ENCODE results near the gene NSMF.
"Not testable (repeated sequence)": the region's sequence is repeated elsewhere in the genome, so short reads cannot be mapped to it uniquely, and the experiment has no call there.

Gene NSMF

DNA sequence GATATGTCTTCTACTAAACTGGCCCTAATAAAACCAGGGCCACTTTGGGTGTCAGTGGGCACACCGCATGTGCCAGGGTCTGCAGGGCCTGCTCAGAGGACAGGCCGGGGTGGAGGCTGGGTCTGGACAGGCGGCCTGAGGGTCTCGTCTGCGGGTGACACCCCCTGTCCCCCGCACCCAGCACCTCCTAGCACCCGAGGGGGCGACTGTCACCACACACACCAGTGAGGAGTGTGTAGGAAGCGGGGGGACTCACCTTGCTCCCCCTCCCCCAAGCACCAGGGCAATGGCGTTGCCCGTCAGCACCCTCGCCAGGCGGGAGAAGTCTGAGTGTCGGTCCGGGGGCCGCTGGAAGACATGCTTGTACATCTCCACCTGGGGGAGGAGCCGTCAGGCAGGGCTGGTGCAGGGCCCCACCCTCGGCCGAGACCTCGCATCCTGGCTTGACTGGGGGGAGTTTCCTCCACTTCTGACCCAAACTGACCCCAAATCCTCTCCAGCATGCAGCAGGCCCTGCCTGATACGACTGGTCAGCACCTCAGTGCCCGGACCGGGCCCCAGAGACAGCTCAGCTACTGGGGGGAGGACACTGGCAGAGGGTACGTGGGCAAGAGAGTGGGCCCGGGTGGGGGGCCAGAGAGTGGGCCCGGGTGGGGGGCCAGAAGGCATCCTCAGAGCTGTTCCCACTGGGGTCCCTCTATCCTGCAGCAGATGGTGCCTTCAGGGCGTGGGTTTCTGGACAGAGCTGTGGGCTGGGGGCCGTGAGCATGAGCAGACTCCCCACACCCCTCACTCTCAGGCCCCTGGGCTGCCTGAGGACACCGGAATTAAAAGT is 18.9 kb upstream of the NSMF start:
- no peak for DNase-seq (ENCODE audit: low read depth)

DNA sequence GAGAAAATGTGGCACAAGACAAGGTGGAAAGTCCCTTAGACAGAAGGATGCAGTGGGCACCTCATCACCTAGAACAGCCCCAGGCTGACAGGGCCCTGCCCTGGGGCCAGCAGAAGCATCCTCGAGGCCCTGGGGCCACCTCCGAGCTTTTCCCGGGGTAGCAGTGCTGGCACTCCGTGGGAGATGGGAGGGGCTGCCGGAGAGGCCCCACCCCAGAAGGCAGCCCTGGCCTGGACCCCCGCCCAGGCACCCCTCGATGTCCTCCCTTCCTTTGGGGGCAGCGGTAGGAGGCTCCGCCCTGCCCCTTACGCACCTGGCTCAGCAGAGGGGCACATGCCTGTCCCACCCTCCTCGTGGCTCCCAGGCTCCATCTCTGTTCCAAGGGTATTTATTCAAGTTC is 17.7 kb upstream of the NSMF start:
- no peak for DNase-seq (ENCODE audit: low read depth)

DNA sequence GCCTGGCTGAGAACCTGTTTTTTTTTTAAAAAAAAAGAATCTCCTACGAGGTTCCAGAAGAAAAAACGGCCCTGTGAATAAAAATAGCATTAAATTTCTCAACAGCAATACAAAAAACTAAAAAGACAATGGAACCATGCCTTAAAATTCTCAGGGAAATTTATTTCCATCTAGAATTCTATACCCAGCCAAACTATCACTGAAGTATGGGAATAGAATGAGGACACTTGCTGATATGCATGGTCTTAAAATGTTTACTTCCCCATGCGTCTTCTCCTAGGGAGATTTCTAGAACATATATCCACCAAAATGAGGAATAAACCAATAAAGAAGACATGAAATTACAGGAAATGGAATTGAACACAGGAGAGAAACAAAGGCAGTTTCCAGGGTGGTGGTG is 16.5 kb upstream of the NSMF start:
- DNase-seq (ENCODE audit: low read depth): no peak

DNA sequence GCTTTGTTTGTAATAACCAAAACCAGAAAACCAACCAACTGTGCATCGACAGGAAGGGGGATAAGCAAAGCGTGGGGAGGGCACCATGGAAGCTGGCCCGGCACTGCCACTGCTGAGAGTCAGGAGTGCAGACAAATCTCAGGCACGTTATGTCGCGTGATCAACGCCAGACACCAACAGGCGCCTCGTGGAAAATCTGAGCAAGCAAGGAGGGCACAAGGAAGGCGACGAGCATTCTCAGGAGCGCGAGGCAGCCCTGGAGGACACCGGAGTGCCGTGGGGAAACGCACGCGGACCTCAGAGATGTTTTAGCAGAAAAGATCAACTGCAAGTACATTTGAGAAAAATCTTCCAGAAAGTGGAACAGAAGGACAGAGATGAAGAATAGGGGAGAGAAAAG is 15.1 kb upstream of the NSMF start:
- no peak for DNase-seq (ENCODE audit: low read depth)

DNA sequence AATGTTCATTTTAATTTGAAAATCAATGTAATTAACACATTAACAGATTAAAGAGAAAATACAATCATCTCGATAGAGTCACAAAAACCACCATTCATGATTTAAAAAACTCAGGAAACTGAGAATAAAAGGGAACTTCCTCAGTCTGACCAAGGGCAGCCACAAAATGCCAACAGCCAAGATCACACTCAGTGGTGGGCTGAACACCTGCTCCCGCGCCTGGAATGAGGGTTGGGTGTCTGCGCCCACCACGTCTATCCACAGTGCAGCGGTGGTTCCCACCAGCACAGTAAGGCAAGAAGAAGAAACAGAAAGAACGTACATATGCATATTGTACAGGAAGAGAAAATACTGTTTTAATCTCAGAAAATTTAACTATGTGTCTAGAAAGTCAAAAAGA is 11.7 kb upstream of the NSMF start:
- no peak for DNase-seq (ENCODE audit: low read depth)

DNA sequence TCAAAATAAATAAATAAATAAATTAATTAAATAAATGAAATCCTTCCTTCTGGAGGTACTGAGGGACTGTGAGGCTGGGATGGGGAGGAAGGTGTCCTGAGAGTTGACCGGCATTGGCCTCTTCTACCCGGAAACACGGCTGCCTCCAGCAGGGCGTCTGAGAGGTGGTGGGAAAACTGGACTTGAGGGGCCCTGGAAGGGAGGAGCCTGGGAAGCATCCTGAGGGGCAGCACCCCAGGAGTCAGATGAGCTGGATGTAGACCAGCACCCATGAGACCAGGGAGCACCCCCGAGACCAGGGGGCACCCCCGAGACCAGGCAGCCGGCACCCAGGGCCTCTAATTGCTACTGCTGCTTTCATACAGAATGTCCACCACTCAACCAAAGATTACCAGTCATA is 8.8 kb upstream of the NSMF start:
- no peak for DNase-seq (ENCODE audit: low read depth)

DNA sequence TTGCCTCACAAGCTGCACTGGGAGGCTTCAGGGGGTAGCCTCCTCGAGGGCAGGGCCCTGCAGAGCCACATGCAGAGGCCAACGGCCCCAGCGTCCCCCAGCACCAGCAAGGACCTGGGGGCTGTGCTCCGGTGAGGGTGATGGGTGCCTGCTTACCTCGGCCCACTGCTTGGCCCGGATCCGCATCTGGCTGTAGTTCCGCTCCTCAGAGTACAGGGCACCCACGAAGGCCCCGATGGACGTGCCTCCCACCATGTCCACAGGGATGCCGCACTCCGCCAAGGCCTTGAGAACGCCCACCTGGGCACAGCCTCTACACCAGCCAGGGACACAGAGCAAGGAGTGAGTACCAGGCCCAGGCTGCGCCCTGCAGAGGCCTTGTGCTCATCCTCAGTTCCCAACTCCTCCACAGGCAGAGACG is 8.0 kb upstream of the NSMF start:
- DNase-seq (ENCODE audit: low read depth): no peak

DNA sequence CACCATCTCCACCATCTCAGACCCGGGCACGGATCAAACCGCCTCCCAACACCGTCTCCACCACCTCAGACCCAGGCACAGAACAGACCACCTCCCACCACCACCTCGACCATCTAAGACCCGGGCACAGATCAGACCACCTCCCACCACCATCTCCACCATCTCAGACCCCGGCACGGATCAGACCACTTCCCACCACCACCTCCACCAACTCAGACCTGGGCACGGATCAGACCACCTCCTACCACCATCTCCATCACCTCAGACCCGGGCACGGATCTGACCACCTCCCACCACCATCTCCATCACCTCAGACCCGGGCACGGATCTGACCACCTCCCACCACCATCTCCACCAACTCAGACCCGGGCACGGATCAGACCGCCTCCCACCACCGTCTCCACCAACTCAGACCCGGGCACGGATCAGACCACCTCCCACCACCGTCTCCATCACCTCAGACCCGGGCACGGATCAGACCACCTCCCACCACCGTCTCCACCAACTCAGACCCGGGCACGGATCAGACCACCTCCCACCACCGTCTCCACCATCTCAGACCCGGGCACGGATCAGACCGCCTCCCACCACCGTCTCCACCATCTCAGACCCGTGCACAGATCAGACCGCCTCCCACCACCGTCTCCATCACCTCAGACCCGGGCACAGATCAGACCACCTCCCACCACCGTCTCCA is 7.4 kb upstream of the NSMF start:
- not testable (repeated sequence) for DNase-seq (ENCODE audit: low read depth)

DNA sequence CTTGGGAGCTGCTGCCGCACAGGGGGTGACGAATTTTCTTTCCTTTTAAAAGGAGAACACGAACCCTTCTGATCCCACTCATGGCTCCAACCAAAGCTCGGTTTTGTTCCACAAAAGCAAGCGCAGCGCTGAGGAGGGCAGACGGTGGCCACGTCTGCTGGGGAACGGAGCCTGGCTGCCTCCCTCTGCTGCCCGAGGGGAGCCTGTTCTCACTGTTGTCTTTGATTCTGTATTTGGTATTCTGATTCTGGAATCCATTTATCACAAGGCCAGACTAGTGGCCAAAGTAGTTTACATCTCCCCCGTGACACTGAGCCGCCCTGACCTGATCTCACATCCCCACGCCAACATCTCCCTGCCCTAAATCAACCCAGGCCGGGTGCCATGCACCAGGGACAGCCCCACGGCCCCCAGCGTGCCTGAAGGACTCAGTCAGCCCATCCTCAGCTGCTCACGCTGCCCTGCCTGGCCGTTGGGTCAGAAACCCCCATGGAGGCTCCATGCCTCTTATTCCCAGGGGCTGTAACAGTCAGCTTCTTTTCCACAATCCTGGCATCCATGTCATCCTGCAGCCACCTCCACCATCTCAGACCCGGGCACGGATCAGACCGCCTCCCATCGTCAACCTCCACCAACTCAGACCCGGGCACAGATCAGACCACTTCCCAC is 6.7 kb upstream of the NSMF start:
- DNase-seq (ENCODE audit: low read depth): no peak

DNA sequence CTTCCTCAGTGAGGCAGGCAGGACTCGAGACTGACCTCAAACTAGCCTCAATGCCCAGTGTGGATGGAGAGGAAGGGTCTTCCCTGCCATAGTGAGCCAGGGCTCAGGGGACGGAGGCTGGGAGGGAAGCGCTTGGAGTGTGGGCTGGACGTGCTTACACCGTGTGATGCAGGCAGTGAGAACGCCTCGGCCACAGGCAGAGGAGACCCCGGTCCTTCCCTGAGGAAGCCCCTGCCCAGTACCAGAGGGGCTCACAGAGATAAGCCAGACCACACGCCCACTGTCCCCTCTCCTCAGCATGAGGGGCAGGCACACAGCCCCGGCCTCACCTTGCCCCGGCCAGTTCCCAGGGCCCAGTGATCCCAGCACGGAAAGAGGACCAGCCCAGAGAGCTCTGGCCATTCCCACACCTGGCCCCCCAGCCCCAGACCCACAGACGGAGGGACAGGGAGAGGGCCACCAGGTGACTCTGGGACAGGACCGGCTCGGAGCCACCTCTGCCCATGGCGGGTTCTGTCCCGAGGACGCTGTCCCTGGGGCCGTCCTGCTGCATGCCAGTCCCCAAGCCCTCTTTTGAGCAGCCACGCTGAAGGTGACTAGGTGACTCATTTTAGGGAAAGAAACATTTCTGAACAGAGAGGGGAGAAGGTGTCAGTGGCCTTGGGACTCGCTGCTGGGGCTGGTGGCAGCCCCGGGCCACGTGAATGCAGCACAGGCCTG is 6.0 kb upstream of the NSMF start:
- DNase-seq (ENCODE audit: low read depth): no peak

DNA sequence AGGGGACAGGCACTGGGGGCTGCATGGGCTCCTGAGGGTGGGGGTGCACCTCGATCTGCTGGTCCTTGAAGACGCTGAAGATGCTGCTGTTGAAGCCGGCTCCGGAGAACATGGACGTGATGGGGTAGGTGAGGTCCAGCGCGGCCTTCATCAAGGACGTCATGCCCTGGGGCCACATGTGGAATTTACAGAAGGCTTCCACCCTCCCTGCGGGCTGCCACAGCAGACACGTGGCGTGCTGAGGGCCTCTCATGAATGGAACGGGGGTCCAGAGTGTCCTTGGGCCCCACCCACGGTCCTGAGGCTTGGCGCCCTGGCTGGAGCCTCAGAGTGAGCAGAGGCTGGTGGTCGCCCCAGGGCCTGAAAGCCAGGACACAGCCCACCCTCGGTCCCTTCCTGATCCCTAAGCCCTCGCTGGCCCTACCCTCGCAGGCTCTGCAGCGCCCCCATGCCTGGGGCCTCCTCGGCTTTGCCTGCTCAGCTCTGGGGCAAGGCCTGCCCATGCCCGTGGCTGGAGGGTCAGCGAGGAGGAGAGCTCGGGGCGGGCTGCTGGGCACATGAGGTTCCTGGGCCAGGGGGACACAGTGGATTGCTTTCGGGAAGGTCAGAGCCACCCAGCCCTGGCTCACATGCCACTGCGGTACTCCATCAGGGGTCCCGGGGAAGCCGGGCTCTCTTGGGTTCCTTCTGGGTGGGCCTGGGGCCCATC is 5.3 kb upstream of the NSMF start:
- DNase-seq (ENCODE audit: low read depth): no peak

DNA sequence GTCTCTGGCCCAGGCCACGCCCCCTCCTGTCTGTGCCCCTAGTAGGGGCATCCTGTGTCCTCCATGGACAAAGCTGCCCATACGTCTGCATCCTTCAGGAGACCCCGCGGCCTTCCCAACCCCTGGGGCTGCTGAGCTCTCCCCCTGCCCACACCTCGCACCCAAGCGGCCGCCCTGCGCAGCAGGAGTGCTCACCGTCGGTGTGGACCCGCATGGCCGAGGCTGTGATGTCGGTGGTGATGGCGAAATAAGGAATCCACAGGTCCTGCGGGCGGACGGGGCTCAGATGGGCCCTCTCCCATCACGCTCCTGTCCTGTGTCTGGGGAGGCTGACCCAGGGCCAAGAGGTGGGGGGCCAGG is 4.8 kb upstream of the NSMF start:
- no peak for DNase-seq (ENCODE audit: low read depth)

DNA sequence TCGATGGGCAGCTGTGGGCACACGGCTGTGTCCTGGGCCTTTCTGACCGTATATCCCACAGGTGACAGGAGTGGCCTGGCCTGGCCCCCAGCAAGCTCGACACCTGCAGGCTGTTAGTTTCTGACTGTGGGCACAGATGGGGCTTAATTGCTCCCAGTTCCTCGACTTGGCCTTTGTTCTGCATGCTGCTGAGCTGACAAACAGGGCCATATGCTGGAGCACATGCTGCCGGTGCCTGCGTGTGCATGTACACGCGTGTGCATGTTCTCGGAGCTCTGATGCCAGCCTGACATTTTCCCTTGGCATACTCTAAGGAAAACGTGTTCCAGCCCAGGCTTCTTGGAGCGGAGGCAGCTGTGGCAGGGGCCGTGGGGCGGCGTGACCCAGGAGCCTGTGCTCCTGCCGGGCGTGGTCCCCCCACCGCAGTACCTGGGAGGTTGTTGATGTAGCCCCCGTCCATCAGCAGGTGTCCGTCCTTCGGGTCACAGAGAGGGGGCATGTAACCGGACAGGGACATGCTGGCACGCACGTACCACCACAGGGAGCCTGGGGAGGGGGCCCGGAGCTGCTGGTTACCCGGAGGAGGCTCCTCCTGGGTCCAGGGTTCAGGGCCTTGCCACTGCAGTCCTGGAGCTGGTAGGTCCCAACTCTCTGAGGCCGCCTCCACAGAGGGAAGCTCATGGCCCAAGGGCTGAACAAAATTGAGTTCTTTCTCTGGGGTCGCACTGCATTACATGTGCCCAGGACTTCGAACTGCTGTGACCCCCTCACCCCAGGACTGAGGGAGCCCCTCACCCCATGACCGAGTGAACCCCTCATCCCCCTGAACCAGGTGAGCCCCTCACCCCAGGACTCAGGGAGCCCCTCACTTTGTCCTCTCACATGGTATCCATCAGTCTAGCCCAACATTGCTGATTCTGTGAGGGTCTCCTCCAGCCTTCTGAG is 4.1 kb upstream of the NSMF start:
- no peak for DNase-seq (ENCODE audit: low read depth)

DNA sequence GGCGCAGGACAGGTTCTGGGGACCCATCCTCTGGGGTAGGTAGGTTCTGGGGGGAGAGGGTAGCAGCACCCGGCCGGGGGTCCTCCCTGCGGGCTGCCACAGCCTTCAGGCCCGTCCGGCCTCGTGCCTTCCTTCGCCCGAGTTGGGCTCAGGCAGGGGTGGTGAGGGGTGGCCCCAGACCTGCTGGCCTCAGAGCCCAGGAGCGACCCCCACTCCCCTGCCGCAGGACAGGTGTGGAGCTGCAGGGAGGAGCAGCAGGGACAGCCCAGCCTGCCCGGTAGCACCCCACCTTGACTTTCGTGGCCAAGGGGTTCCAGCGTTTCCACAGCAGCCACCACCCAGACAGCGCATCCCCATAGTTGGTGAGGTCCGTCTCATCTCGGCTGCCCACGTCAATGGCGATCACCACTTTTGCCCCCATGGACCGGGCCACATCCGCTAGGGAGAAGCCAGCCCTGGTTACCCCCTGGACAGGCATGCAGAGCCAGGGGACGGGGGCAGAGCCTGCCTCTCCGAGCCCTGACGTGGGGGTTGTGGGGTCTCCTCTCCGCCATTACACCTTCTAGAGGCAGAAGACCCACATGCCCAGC is 3.4 kb upstream of the NSMF start:
- no peak for DNase-seq (ENCODE audit: low read depth)

DNA sequence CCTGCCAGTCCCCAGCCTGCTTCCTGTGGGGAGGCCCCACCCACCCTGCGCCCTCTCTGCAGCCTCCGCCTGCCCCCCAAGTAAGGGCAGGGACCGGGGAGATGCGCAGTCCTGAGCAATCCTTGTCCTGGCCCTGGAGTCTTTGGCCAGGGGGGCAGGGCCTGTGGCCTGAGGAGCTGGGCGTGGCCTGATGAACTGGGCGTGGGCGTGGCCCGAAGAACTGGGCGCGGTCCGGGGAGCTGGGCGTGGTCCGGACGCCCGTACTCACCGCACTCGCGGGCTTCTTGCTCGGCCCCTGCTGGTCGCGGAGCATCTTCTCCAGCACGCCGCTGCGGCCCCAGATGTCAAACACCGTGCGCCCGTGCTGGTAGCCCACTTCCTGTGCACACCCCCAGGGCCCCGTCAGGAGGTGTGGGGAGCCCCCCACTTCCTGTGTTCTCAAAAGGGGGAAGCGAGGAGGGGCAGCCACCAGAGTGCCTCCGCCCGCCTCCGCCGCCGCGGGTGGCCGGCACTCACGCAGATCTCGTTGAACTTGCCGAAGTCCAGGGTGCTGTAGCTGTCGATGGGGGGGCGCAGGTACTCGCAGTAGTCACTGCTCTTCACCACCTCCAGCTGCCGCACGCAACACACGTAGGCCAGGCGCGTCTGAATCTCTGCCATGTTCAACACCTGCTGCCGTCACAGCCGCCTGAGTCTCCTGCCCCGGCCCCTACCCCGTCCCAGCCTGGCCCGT is 2.7 kb upstream of the NSMF start:
- DNase-seq (ENCODE audit: low read depth): peak; percentile 77

DNA sequence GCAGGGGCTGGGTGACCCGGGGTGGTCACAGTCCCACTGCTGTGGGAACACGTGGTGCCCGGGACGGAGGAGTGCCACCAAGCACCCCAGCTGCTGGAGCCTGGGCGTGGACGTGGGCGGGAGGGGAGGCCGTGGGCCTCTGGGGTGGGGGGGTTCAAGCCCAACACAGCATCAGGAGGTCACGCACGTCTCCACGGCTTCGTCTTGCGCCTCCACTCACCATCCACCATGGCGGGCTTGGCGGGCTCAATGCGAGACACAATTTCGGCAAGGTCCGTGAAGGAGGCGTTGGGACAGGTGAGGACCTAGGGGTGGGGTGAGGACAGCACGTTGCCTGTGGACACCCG is 2.2 kb upstream of the NSMF start:
- no peak for DNase-seq (ENCODE audit: low read depth)

DNA sequence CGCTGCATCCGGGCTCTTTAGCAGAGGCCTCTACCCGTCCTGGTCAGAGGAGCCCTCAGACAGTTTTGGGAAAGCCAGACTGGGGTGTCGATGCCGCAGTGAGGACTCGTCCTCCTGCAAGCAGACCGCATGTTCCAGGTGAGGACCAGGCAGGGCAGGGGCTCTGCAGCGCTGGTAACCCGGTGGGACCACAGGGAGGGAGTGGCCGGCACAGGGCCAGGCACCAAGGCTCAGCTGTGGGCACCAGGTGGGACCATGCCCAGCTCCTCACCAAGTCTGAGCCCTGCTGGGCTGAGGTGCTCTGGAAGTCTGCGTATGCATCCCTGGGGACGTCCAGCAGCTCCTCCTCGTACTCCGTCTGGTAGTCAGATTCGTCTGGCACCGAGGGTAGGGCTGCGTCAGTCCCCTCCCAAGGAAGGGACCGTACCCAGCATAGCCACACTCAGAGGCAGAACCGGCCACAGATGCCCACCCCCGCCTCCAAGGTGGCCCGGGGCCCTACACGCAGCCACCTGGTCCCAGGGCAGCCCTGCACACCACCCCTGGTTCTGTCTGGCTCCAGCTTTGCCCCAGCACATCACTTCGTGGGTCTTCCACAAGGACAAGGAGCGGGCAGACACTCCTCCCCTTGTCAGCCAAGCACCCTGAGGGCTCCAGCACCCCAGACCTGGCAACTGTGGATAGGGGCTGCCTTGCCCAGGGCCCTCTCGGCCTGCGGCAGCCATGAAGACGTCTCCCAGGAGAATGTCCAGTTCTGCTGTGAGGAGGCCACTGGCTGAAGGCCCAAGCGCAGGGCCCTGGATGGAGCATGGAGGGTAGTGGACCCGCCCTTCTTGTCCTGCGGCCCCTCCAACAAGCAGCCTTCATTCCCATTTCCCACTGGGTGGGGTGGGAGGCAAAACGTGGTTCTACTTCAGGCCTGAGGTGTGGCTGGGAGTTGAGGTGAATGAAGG is 1.5 kb upstream of the NSMF start:
- no peak for DNase-seq (ENCODE audit: low read depth)

DNA sequence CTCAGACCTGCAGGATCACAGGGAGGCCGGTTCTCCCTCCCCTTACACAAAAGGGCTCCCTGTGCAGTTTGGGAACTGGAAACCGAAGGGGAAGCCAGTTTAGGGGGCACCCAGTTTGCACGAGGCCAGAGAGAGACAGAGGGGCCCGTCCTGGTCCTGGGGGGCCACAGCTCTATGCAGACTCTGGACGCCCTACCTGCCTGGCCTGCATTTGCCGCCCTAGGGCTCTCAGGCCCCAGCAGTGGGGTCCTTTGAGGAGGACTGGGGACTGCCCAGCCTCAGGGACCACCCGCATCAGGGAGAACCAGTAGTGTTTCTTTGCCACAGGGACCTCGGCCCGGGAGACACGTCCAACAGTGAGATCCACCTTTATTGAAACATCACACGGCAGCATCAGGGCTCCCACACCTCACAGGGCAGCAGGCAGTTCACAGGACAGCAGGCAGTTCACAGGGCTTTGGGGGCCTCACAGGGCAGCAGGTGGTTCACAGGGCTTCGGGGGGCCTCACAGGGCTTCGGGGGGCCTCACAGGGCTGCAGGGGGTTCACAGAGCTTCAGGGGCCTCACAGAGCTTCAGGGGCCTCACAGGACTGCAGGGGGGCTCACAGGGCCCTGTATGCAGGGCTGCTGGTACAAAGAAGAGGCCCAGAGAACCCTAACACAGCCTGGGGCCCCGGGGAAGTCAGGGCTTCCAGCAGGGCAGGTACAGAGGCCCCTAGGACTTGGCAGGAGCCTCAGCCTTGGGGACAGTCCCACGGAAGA is 648 bp upstream of the NSMF start:
- no peak for DNase-seq (ENCODE audit: low read depth)
